Endothelial cell of umbilical vein (primary cell): ENCODE data around the gene PSD4. TPM values are rescaled to one million over a fixed set of nuclear protein-coding genes. Genes with fewer than 3 reads are reported as not detected.

Experiments used
- BruUV-seq: library from RNA; stranded (reverse); fragments of 400-500 nt; replicated peaks from 2 replicates; lab custom pipeline; 2021; lab: Mats Ljungman, UMichigan
- CTCF ChIA-PET: fragments of 300-600, 350-600 bp; sonication (Branson Sonifier 250); formaldehyde crosslinking; loops from one replicate; lab custom pipeline; 2021; ENCODE audit warnings: antibody characterized with exemption, inconsistent platforms; lab: Charles Lee
- POLR2A ChIA-PET: fragments of 300-600, 350-600 bp; sonication (Branson Sonifier 250); formaldehyde crosslinking; loops from one replicate; lab custom pipeline; 2021; ENCODE audit warnings: antibody characterized with exemption, inconsistent platforms; lab: Charles Lee
- DNase-seq: peaks from one replicate; pipeline ENCODE4 v3.0.0-alpha.2; 2011; ENCODE audit warnings: low read depth, low spot score
- FAIRE-seq: peaks from 2 replicates; lab custom pipeline; 2011; peaks lifted over from hg19 to GRCh38; lab: Jason Lieb, UNC
- H2AFZ ChIP-seq: 2 replicates; pipeline ENCODE4 v1.6.0; 2012; ENCODE audit warnings: low read depth, low read length, control low read depth, inconsistent platforms
- H3K27ac ChIP-seq: 2 replicates; pipeline ENCODE4 v1.5.1; 2011; ENCODE audit warnings: low read depth, mild to moderate bottlenecking, control low read depth, low read length, moderate library complexity; ENCODE audit not compliant: insufficient read depth
- H3K27me3 ChIP-seq, 2 experiments: 2 replicates each; pipeline versions ENCODE4 v1.6.0 to v1.6.1; 2011; ENCODE audit warnings: low read length in 2 of 2, mixed read lengths in 1 of 2; ENCODE audit not compliant: control insufficient read depth in 2 of 2, insufficient read depth in 2 of 2
- H3K36me3 ChIP-seq, 2 experiments: 2 replicates in 1 of 2; 3 replicates in 1 of 2; pipeline ENCODE4 v1.5.1; 2011; ENCODE audit warnings: low read length in 2 of 2, mild to moderate bottlenecking in 1 of 2, moderate library complexity in 1 of 2; ENCODE audit not compliant: control insufficient read depth in 2 of 2, insufficient read depth in 2 of 2; ENCODE audit errors: extremely low read depth in 1 of 2
- H3K4me1 ChIP-seq: 3 replicates; pipeline ENCODE4 v1.5.1; 2011; ENCODE audit warnings: mild to moderate bottlenecking, low read length; ENCODE audit not compliant: control insufficient read depth, insufficient read depth; ENCODE audit errors: extremely low read depth
- H3K4me2 ChIP-seq: 2 replicates; pipeline ENCODE4 v1.6.1; 2011; ENCODE audit warnings: low read length, control low read depth, mixed read lengths; ENCODE audit not compliant: insufficient read depth
- H3K4me3 ChIP-seq, 3 experiments: fragments of 200-600 bp in 1 of 3; sonication (generic), shearing (Covaris generic) in 1 of 3; replicated peaks in 1 of 3; 2 replicates each; pipeline ENCODE4 v1.5.1; 2011 to 2016; ENCODE audit warnings: control low read depth in 3 of 3, low read length in 3 of 3, mild to moderate bottlenecking in 2 of 3, inconsistent platforms in 1 of 3, low read depth in 1 of 3, moderate library complexity in 1 of 3; ENCODE audit not compliant: insufficient read depth in 1 of 3
- H3K79me2 ChIP-seq: 2 replicates; pipeline ENCODE4 v1.6.0; 2012; ENCODE audit warnings: low read length, inconsistent platforms; ENCODE audit not compliant: control insufficient read depth, insufficient read depth
- H3K9ac ChIP-seq: replicated peaks from 2 replicates; pipeline ENCODE3; 2011; ENCODE audit warnings: low read length, control low read depth; ENCODE audit not compliant: insufficient read depth; ENCODE audit errors: extremely low read depth
- H3K9me1 ChIP-seq: replicated peaks from 3 replicates; pipeline ENCODE4 v1.6.0; 2011; ENCODE audit warnings: mild to moderate bottlenecking, low read length; ENCODE audit not compliant: control insufficient read depth, insufficient read depth; ENCODE audit errors: extremely low read depth
- H3K9me3 ChIP-seq: replicated peaks from 2 replicates; pipeline ENCODE4 v1.5.1; 2012; ENCODE audit warnings: low read length, inconsistent platforms; ENCODE audit not compliant: control insufficient read depth, insufficient read depth
- H4K20me1 ChIP-seq: replicated peaks from 2 replicates; pipeline ENCODE3; 2011; ENCODE audit warnings: mild to moderate bottlenecking, low read length; ENCODE audit not compliant: control insufficient read depth, insufficient read depth; ENCODE audit errors: extremely low read depth
- CTCF ChIP-seq, 2 donors: IDR thresholded peaks; 1 replicate in 1 of 2; 2 replicates in 1 of 2; pipeline ENCODE4 v1.5.1; 2011; ENCODE audit warnings: low read length in 2 of 2, mild to moderate bottlenecking in 2 of 2, moderate library complexity in 2 of 2, control low read depth in 1 of 2, inconsistent platforms in 1 of 2, low read depth in 1 of 2; ENCODE audit not compliant: insufficient read depth in 1 of 2; ENCODE audit errors: extremely low read depth in 1 of 2
- JUN ChIP-seq: IDR thresholded peaks from 2 replicates; pipeline ENCODE4 v1.6.1; 2011; ENCODE audit warnings: borderline replicate concordance, low read depth; ENCODE audit not compliant: insufficient read length, insufficient read depth
- MAX ChIP-seq: IDR thresholded peaks from 2 replicates; pipeline ENCODE4 v1.6.1; 2011; ENCODE audit not compliant: insufficient read depth, insufficient read length
- dilution Hi-C: fragments of 300-500 bp; cut with MboI; formaldehyde crosslinking; loops from one replicate; pipeline ENCODE4 v1.15.0; 2019; ENCODE audit warnings: low sequenced_read_pairs; ENCODE audit not compliant: extremely low pct_ligation_motif_present
- intact Hi-C: fragments of 100-400 bp; cut with micrococcal nuclease; formaldehyde crosslinking; loops from one replicate; pipeline ENCODE4 v1.10.0; 2022
- polyA plus RNA-seq, 4 experiments: library from polyadenylated mRNA; depleted of rRNA in 3 of 4; stranded (reverse) in 3 of 4; unstranded in 1 of 4; fragments of >200 nt; gene quantifications; 2 replicates each; pipeline versions ENCODE4 v1.2.1 to v1.2.3, GENCODE V29; 2011 to 2012; ENCODE audit warnings: missing spikeins in 1 of 4
- total RNA-seq: library from RNA; stranded (reverse); gene quantifications from 2 replicates; pipeline ENCODE4 v1.2.3, GENCODE V29; 2021

Gene PSD4
- total and polyA plus RNA-seq, 2 donors (not counting 3 experiments of a cell fraction or from before 2014, with no cell fraction given) = 0.01 to 0.24 TPM

DNA sequence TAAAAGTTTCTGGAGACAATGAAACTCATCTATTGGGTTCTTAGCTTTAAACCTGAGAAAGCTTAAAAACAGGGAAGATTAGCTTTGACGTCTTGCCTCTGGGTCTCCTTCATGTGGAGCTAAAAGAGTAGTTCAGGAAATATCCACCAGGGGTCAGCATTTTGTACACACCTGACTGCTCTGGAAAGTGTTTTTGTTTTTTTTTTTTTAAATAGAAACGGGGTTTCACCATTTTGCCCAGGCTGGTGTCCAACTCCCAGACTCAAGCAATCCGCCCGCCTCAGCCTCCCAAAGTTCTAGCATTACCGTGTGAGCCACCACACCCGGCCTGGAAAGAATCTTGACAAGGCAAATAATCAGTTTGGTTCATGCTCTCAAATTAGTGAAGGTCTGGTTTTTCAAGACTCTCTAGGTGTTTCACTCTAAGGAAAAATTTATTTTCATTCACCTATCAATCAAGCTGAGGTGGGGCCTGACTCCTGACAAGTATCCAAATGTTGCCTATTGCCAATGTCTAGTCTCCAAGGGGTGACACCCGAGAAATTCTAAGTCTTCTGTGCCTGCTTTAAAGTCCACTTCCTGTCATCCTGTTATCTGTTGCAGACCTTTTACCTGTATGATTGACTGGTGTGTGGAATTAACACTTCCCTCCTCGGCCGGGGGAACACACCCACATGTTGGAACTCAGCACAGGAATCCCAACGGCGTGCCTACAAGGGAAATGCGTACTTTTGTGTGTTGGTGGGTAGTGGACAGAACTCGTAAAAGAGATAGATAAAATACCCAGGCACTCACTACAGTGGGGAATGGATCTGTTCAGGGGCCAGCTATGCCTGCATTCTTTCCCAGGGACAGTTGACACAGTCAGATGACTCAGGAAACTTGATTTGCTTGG, 35.1 kb upstream of the PSD4 start:
- no peaks in the 10 kb centered on the region for H3K36me3 ChIP-seq
- CTCF ChIA-PET = interaction anchor here (0.6 to 6.0 kb wide), 52 partner anchors 9 to 269 kb away, joined by 3 to 310 read pairs (median 5); partner anchors contain the start of gene PAX8
- no peak overlapping the region for H3K4me2 ChIP-seq
- BruUV-seq = no TSS peak
- dilution Hi-C loops (no loop called here), intact Hi-C loops (loop anchor here (1.0 kb wide), 1 partner anchor 252 kb away; no protein-coding TSS in a partner anchor)
- no peak overlapping the region for H2AFZ ChIP-seq
- POLR2A ChIA-PET = interaction anchor here (0.7 kb wide), 1 partner anchor 758 kb away, joined by 3 read pairs; no protein-coding TSS in a partner anchor
- H3K4me3 ChIP-seq = no peak overlapping the region
- DNase-seq = peak; percentile 62
- H3K79me2 ChIP-seq = no peaks in the 10 kb centered on the region
- H3K4me1 ChIP-seq = no peaks in the 10 kb centered on the region
- H3K9ac ChIP-seq = no peak overlapping the region
- no peaks in the 10 kb centered on the region for H3K9me3 ChIP-seq
- H3K27me3 ChIP-seq = peaks cover 0 to 6% of the 10 kb centered on the region in 2 experiments
- no peak overlapping the region for H3K27ac ChIP-seq
- peak; percentile 77 for FAIRE-seq
- no peaks in the 10 kb centered on the region for H3K9me1 ChIP-seq
- H4K20me1 ChIP-seq = no peaks in the 10 kb centered on the region
- TF ChIP-seq CTCF (IDR thresholded peaks at IDR 0.05; ENCODE audit: extremely low read depth in 1 of 2, insufficient read depth in 1 of 2, low read depth in 1 of 2, low read length in 2 of 2) (peak; percentile 47 to 69), JUN (no peak), MAX (no peak)
